ENCODE results near the gene UPF1.

UPF1 gene

GRCh38 chr19:18857223-18857622 is 25.5 kb downstream of the UPF1 start:
- no peak for DNase-seq (ENCODE audit: low spot score)

GRCh38 chr19:18858906-18859646 is 27.3 kb downstream of the UPF1 start:
- no peak for DNase-seq (ENCODE audit: low spot score)

- no peak for DNase-seq (ENCODE audit: low spot score)
Observed at GRCh38 chr19:18859676-18860301, 28.0 kb downstream of the UPF1 start.

GRCh38 chr19:18860302-18860700 is 28.5 kb downstream of the UPF1 start:
- DNase-seq (ENCODE audit: low spot score), result no peak

GRCh38 chr19:18860725-18861124 is 29.0 kb downstream of the UPF1 start:
- DNase-seq (ENCODE audit: low spot score), result no peak

- DNase-seq (ENCODE audit: low spot score), result no peak
Observed at GRCh38 chr19:18861235-18861634, 29.5 kb downstream of the UPF1 start.

GRCh38 chr19:18861917-18862316 is 30.2 kb downstream of the UPF1 start:
- DNase-seq (ENCODE audit: low spot score), result no peak

- DNase-seq (ENCODE audit: low spot score), result no peak
Observed at GRCh38 chr19:18862976-18863842, 31.4 kb downstream of the UPF1 start.

- no peak for DNase-seq (ENCODE audit: low spot score)
Observed at GRCh38 chr19:18863843-18864362, 32.1 kb downstream of the UPF1 start.

- no peak for DNase-seq (ENCODE audit: low spot score)
Observed at GRCh38 chr19:18865106-18865972, 33.6 kb downstream of the UPF1 start.

GRCh38 chr19:18865973-18866799 is 34.4 kb downstream of the UPF1 start:
- peak; percentile 35 for DNase-seq (ENCODE audit: low spot score)

- no peak for DNase-seq (ENCODE audit: low spot score)
Observed at GRCh38 chr19:18866800-18867123, 35.0 kb downstream of the UPF1 start.

GRCh38 chr19:18867199-18867598 is 35.4 kb downstream of the UPF1 start:
- DNase-seq (ENCODE audit: low spot score), result no peak

- DNase-seq (ENCODE audit: low spot score), result no peak
Observed at GRCh38 chr19:18867751-18868150, 36.0 kb downstream of the UPF1 start.

- DNase-seq (ENCODE audit: low spot score), result no peak
Observed at GRCh38 chr19:18868380-18869022, 36.7 kb downstream of the UPF1 start.

GRCh38 chr19:18869023-18869618 is 37.4 kb downstream of the UPF1 start:
- DNase-seq (ENCODE audit: low spot score), result no peak

- DNase-seq (ENCODE audit: low spot score), result no peak
Observed at GRCh38 chr19:18869781-18870530, 38.2 kb downstream of the UPF1 start.

GRCh38 chr19:18870531-18871172 is 38.9 kb downstream of the UPF1 start:
- DNase-seq (ENCODE audit: low spot score), result no peak

- DNase-seq (ENCODE audit: low spot score), result no peak
Observed at GRCh38 chr19:18871543-18871942, 39.8 kb downstream of the UPF1 start.

Data from LoVo (cell line).